K562 (cell line): ENCODE data around the gene SRRD. TPM values are rescaled to one million over a fixed set of nuclear protein-coding genes. Genes with fewer than 3 reads are reported as not detected.

Source experiments
- ETV6 ChIP-seq, 3 experiments: fragments of 150-350 bp in 1 of 3; sonication (generic) in 1 of 3; formaldehyde crosslinking in 1 of 3; IDR thresholded peaks; 2 replicates each; pipeline versions ENCODE4 v1.6.1 to v1.8.0; 2014 to 2022; ENCODE audit warnings: borderline replicate concordance in 2 of 3, low read depth in 2 of 3, antibody characterized with exemption in 1 of 3, low read length in 1 of 3, mild to moderate bottlenecking in 1 of 3, missing genetic modification reagents in 1 of 3
- EZH2 ChIP-seq: IDR thresholded peaks from 2 replicates; pipeline ENCODE4 v1.6.1; 2012; ENCODE audit warnings: low read depth, mild to moderate bottlenecking, inconsistent platforms, low read length, borderline replicate concordance
- GABPB1 ChIP-seq: sonication (generic); formaldehyde crosslinking; IDR thresholded peaks from 2 replicates; pipeline ENCODE4 v1.8.0; 2022; ENCODE audit warnings: mild to moderate bottlenecking, missing genetic modification reagents
- JUND ChIP-seq, 2 experiments: IDR thresholded peaks; 2 replicates in 1 of 2; 3 replicates in 1 of 2; pipeline ENCODE4 v1.6.1; 2011; ENCODE audit warnings: borderline replicate concordance in 2 of 2, low read depth in 2 of 2, low read length in 2 of 2, improper control_type of control experiment in 1 of 2, missing biosample characterization in 1 of 2, missing genetic modification characterization in 1 of 2, missing genetic modification reagents in 1 of 2
- L3MBTL2 ChIP-seq: fragments of 450-650 bp; IDR thresholded peaks from 2 replicates; pipeline ENCODE4 v1.6.1; 2016; ENCODE audit warnings: mild to moderate bottlenecking, moderate library complexity
- NR4A1 ChIP-seq, 2 experiments: fragments of 250-450 bp in 1 of 2; fragments of 450-650 bp in 1 of 2; sonication (Bioruptor Pico) in 1 of 2; IDR thresholded peaks; 2 replicates each; pipeline versions ENCODE4 v1.4.0 to v1.6.1; 2016 to 2020; ENCODE audit warnings: mild to moderate bottlenecking in 2 of 2, missing compliant biosample characterization in 1 of 2, missing genetic modification characterization in 1 of 2, moderate library complexity in 1 of 2
- POLR3A ChIP-seq: IDR thresholded peaks from 2 replicates; pipeline ENCODE4 v1.6.1; 2011; ENCODE audit warnings: borderline replicate concordance, mild to moderate bottlenecking, moderate library complexity; ENCODE audit not compliant: insufficient read length, insufficient read depth; ENCODE audit errors: extremely low read depth
- RBM39 ChIP-seq: fragments of 200-400 bp; formaldehyde crosslinking; optimal IDR thresholded peaks from 2 replicates; pipeline ENCODE3; 2018; ENCODE audit warnings: low read depth, low read length
- ZNF395 ChIP-seq: fragments of 200-800 bp; sonication (Bioruptor generic); IDR thresholded peaks from 2 replicates; pipeline ENCODE4 v1.6.1; 2017; ENCODE audit warnings: missing genetic modification characterization, missing compliant biosample characterization
- ZNF740 ChIP-seq, 3 experiments: fragments of 200-800 bp in 1 of 3; sonication (Bioruptor generic) in 1 of 3; sonication (generic) in 1 of 3; formaldehyde crosslinking in 1 of 3; IDR thresholded peaks; 2 replicates each; pipeline versions ENCODE4 v1.6.1 to v1.8.0; 2016 to 2022; ENCODE audit warnings: mild to moderate bottlenecking in 2 of 3, missing compliant biosample characterization in 2 of 3, missing genetic modification characterization in 2 of 3, missing genetic modification reagents in 1 of 3
- ZNF77 ChIP-seq: fragments of 250-450 bp; sonication (Bioruptor Pico); IDR thresholded peaks from 2 replicates; pipeline ENCODE4 v1.5.0; 2020
- polyA plus RNA-seq, 8 experiments: library from polyadenylated mRNA; depleted of rRNA in 4 of 8; stranded (reverse) in 5 of 8; unstranded in 3 of 8; fragments of >200 nt; fragmentation: Nextera tagmentation in 2 of 8; fragmentation: Illumina TruSeq in 1 of 8; extraction: Ambion mirVana in 2 of 8; extraction: Trizol in 1 of 8; gene quantifications; 2 replicates each; pipeline versions ENCODE4 v1.2.1 to v1.2.3, GENCODE V29; 2011 to 2014; ENCODE audit warnings: inconsistent platforms in 1 of 8, missing spikeins in 1 of 8
- total RNA-seq, 7 experiments: library from RNA; depleted of rRNA in 6 of 7; stranded (reverse); fragments of >200 nt in 6 of 7; fragmentation: Illumina TruSeq in 2 of 7; extraction: Trizol in 2 of 7; gene quantifications; 2 replicates each; pipeline versions ENCODE4 v1.2.1 to v1.2.3, GENCODE V29; 2011 to 2021; ENCODE audit warnings: low replicate concordance in 1 of 7
- TF ChIP-seq, protein P1 (sequence below), 2 experiments: fragments of 450-650 bp; formaldehyde crosslinking in 1 of 2; IDR thresholded peaks; 2 replicates each; pipeline versions ENCODE4 v1.4.0 to v1.6.1; 2014 to 2020; ENCODE audit warnings: mild to moderate bottlenecking in 2 of 2, borderline replicate concordance in 1 of 2, low read depth in 1 of 2

SRRD gene
- total and polyA plus RNA-seq, 9 of the 15 experiments (the other 6 are each of a cell fraction or from before 2014, with no cell fraction given) = 4.9 to 59.4 (median 34.4) TPM

GRCh38 chr22:26483439-26484359 lies at the start of gene SRRD, which contains the start of gene HPS4 (continued):
- TF ChIP-seq, protein P1, sequence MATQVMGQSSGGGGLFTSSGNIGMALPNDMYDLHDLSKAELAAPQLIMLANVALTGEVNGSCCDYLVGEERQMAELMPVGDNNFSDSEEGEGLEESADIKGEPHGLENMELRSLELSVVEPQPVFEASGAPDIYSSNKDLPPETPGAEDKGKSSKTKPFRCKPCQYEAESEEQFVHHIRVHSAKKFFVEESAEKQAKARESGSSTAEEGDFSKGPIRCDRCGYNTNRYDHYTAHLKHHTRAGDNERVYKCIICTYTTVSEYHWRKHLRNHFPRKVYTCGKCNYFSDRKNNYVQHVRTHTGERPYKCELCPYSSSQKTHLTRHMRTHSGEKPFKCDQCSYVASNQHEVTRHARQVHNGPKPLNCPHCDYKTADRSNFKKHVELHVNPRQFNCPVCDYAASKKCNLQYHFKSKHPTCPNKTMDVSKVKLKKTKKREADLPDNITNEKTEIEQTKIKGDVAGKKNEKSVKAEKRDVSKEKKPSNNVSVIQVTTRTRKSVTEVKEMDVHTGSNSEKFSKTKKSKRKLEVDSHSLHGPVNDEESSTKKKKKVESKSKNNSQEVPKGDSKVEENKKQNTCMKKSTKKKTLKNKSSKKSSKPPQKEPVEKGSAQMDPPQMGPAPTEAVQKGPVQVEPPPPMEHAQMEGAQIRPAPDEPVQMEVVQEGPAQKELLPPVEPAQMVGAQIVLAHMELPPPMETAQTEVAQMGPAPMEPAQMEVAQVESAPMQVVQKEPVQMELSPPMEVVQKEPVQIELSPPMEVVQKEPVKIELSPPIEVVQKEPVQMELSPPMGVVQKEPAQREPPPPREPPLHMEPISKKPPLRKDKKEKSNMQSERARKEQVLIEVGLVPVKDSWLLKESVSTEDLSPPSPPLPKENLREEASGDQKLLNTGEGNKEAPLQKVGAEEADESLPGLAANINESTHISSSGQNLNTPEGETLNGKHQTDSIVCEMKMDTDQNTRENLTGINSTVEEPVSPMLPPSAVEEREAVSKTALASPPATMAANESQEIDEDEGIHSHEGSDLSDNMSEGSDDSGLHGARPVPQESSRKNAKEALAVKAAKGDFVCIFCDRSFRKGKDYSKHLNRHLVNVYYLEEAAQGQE (IDR thresholded peaks at IDR 0.05; ENCODE audit: borderline replicate concordance) = no peak
- TF ChIP-seq, protein P1 (CRISPR knock-in tag; IDR thresholded peaks at IDR 0.05; ENCODE audit: low read depth) = no peak
- peak; percentile 84 for TF ChIP-seq ZNF740 (CRISPR knock-in tag; IDR thresholded peaks at IDR 0.05)
- TF ChIP-seq ZNF740 (tag; IDR thresholded peaks at IDR 0.05) = no peak
- TF ChIP-seq GABPB1 (CRISPR knock-in tag) = no peak; the same call in none of the 2 replicates
- TF ChIP-seq RBM39 = no peak
- no peak for TF ChIP-seq ETV6 (IDR thresholded peaks at IDR 0.05; ENCODE audit: borderline replicate concordance in 1 of 2, low read depth in 2 of 2, low read length in 1 of 2)
- TF ChIP-seq ETV6 (CRISPR knock-in tag; IDR thresholded peaks at IDR 0.05; ENCODE audit: borderline replicate concordance) = no peak
- no peak for TF ChIP-seq NR4A1 (CRISPR knock-in tag; IDR thresholded peaks at IDR 0.05)
- no peak for TF ChIP-seq NR4A1 (tag; IDR thresholded peaks at IDR 0.05)
- TF ChIP-seq ZNF395 = no peak
- TF ChIP-seq EZH2 = no peak
- no peak for TF ChIP-seq ZNF77 (CRISPR knock-in tag)
- peak; percentile 85 for TF ChIP-seq JUND (IDR thresholded peaks at IDR 0.05; ENCODE audit: borderline replicate concordance, low read depth, low read length)
- no peak; the same call in 1 of the 3 replicates for TF ChIP-seq JUND (tag; IDR thresholded peaks at IDR 0.05; ENCODE audit: borderline replicate concordance, low read depth, low read length)
- peak; percentile 56; the same call in 1 of the 2 replicates for TF ChIP-seq L3MBTL2
- TF ChIP-seq POLR3A = no peak
